Stimulated activated CD4-positive, alpha-beta T cell treated with anti-CD3 and anti-CD28 coated beads, Interleukin-15, amount 100 ng/mL, for 24 hours (primary cell): ENCODE measurements around the gene ATF7IP.
A peak's percentile ranks its signal among the peaks of the same experiment; 100 is the strongest.
"Not testable (repeated sequence)": the region's sequence is repeated elsewhere in the genome, so short reads cannot be mapped to it uniquely, and the experiment has no call there.

Experiments
- DNase-seq: peaks from one replicate; pipeline ENCODE4 v3.0.0-alpha.2; 2020

Gene ATF7IP

DNA sequence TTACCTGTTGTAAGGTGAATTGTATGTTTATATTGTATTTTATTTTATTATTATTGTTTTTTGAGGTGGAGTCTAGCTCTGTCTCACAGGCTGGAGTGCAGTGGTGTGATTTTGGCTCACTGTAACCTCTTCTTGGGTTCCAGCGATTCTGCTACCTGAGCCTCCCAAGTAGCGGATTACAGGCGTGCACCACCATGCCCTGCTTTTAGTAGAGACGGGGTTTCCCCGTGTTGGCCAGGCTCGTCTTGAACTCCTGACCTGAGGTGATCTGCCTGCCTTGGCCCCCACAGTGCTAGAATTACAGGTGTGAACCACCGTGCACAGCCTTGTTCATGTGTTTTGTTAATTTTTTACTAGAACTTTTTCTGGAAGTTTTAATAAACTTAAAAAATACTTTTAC is 3.8 kb downstream of the ATF7IP start:
- DNase-seq: no peak

DNA sequence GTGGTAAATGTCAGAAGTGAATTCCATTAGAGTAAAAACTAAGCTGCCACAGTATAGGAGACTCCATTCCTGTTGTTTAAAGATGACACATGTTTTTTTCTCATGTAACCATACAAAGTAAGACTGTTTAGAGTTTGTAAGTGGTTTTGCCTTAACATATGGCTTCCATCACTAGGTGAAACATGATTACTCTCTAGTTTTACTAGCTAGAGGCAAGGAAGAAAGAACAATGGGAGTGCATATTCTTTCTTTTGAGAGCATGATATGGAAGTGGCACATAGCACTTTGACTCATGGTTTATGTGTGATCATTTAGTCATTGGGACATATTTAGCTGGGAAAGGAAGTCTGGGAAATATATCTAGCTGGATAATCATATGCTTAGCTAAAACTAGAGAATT is 7.7 kb downstream of the ATF7IP start:
- DNase-seq: no peak

DNA sequence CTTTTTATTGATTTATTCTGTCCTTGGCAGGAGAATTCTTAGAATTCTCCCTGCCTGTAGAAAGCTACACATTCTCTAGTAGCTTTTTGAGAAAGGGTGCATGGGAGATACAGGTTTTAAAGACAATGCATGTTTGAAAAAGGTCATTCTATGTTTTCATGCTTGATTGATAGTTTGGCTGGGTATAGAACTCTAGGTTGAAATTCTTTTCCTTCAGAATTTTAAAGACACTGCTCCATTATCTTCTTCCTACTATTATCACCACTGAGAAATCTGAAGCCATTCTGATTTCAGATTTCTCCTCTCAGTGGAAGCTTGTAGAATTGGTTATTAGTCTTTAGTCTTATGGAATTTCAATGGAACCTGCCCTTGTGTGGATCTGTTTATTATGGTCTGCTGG is 14.0 kb downstream of the ATF7IP start:
- no peak for DNase-seq

DNA sequence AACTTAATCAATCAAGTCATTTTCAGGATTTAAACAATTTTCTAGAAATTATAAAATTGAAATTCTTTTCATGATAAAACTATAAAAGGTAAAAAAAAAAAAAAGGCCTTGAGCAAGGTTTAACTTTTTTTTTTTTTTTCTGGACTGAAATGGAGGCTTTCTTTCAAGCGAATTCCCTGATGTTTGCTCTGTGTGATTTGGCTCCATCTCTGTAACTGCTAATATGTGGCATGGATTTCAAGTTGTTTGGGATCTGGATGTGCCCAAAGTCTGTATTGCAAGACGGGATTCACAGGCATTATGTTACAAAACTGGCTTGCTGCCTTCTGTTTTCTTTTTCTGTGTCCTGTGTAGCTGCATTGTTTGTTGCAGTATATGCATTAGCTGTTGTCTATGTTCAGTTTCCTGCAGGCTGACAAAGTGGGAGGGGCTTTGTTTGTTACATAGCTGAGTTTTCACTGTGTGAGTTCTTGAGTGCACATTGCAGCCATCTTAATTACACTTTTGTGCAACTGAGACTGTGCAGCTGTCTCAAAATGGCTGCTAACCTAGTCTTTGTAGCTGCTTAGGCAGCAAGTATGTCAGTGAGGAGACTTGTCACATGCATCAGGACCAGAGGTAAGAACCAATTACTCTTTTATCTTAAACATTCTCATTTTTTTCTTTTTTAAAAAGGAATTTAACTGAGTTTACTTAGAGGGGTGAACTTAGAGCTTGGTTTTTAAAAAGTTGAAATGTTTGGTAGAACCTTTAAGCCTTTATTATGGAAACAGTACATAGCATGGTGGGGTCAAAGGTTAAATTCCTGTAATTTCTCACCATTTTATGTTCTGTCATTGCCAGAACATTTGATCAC is 19.5 kb downstream of the ATF7IP start:
- DNase-seq: peak; percentile 64

DNA sequence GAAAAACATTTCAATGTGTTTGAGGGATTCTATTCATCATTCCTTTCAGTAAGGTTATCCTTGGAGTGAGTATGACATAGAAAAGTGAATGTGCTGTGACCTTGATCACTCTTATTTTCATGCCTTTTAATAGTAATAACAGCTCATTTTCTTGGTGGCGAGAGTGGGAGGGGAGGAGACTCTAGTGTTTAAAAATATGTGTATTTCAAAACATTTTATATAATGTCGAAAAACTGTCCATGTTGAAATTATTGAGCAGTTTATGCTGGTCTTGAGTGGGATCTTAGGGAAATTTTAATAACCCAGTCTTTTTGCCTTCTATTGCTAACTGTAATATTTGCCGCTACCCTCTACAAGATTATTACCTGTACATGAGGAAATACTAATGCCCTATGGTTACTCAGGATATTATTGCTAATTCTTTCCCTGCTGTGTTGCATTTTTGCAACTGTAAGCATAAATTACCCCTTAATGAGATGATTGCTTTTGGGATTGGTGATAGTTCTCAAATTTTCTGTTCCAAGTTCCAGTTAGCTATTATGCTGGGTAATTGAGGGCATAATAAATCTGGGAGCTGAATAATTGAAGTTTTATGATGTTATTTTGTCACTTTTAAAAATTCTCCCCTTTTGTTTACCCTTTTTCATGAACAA is 21.9 kb downstream of the ATF7IP start:
- DNase-seq: no peak

DNA sequence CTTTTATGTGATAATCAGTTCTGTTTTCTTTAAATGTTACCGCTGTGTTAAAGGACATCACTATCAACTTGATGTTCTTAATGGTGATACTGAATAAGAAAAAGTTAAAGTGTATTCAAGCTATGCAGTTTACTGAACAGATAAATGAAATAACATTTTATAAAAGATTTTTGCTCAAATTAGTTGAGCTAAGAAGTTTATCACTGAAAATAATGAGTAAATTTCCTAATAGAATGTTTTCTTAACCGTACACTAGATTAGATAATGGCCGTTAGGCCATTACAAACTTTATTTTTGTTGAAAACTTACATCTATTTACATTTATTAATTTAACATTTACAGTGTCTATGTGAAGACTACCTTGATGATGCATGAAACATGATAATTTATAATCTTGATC is 25.0 kb downstream of the ATF7IP start:
- DNase-seq: no peak

DNA sequence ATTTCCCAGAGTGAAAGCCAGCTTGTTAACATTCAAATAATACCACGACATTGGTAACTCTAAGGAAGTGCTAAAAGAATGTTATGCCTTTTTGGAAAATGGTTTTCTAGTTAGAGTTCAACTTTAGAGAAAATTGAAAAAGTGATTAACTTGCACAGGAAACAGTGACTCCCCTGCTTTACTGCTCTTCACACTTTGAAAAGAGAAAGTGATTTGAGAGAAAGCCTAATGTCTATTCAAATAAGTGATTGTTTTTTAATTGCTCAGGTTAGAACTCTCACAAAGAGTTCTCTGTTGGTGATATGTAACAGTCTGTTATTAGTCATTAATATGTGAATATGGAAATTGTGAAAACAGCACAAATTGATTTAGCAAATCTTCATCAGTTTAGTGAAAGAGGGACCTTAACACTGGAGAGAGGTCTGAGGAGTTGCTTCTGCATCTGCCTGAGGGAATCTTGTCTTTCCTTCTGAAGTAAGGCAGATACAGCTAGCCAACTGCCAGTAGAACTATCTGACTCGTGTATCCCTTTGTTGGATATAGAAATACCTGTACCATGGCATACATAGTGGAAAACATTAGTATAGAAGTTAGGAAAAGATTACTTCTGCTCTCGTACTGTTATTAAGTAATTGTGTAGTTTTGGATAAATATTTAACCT is 25.5 kb downstream of the ATF7IP start:
- no peak for DNase-seq

DNA sequence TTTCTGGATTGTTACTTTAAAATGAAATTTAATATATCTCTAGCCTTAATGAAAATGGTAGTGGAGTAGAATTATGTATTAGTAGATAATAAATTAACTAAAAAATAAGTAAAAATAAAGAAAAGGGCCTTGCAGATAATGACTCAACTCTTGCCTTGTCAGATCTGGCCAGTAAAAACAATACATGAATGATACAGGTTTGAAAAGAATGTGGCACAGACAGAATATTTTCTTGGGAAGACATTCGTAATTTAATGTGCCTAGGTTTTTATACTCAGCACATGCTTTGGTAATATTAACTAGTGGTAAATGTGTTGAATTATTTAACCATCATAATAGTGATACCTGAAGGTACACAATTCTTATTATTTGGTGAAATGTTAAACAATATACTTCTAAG is 28.3 kb downstream of the ATF7IP start:
- DNase-seq: no peak

DNA sequence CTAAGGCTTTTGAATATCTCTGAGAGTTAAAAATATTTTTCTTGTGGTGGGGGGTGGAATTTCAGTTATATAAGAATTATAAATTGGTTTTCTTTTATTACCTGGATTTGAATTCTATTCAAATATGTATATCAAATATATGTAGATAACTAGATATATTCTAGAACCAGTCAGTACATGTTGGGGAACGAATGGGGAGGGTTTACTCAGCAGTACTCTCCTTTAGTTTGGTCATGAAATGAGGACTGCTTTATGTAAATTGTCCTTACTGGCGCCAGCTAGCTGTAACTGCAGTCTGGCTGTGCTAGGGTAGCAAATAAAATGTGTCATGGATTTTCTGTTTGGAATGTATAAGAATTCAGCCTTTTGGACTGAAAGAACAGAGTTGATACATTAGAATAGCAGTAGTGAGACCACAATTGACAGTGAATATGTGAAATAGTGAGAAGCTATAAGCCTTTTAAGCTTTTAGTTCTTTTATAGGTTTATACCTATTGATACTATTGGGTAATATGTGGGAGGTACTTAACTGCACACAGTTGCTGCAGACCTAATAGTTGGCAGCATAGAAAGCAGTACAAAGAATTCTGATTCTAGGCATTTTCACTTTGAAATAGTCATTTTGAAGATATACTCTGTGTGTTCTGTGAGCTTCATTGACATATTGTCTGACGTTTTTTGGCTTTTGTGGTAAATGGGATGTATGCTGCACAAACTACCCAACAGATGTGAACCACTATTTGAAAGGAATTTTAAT is 29.0 kb downstream of the ATF7IP start:
- peak; percentile 40 for DNase-seq

DNA sequence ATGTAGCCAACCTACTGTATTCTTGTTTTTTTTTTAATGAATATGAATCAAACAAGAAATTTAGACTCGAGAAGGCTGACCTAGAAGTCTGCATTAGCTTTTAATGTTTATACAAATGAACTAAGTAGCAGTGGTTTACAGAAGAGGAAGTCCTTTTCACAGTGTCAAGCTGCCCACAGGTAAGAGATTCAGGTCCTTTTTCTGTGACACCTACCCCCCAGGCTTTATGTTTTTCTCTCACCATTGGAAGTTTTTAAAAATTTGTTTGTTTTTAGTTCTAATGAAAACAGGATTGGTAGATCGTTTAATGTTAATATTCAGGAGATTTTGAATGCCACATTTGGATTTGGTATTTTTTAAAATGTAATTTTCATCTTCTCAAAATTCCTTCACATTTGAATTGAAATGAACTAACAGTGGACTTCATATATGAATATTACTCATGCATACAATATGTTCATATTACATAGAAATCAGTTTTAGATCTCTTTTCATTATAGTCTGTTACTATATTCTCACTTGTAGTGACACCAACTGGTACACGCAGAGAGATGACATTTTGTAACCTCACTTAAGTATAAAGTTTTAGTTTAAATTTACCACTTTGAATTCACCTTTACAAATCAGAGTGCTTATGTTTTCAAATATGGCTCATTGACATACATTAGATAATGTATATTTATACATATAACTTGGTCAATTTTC is 29.7 kb downstream of the ATF7IP start:
- no peak for DNase-seq

DNA sequence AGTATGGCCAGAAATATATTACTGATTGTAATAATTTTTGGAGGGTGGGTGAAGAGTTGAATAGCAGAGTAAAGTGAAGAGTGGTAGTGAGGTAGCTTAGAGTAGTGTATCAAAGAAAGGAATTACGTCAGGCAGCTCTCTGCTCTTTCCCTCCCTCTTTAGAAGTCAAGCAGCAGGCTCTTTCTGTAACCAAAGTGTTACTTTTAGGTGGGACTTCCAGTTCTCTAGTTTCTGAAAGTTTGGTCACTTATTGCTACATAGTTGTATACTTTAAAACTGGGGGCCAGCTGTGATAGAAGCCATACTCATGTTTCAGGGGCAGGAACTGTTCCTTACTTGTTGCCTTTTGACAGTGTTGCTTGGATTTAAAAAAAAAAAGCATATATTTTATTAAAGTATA is 30.6 kb downstream of the ATF7IP start:
- no peak for DNase-seq

DNA sequence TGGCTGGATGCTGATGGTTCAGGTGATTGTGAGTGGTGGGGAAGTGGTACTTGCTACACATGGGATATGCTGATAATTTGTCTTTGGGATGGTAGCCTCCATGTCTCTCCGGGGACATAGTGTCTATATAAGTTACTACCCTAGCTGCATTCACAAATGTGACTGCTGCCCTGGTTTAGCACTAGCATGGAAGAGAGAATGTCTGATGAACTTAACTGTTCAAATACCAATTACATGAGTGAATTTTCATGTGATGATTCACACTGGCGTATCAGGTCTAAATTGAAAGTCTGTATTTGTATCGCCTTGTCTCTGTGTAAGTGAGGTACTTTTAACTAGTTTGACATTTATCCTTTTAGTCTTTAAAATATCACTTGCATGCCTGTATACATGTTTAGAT is 34.4 kb downstream of the ATF7IP start:
- DNase-seq: no peak

DNA sequence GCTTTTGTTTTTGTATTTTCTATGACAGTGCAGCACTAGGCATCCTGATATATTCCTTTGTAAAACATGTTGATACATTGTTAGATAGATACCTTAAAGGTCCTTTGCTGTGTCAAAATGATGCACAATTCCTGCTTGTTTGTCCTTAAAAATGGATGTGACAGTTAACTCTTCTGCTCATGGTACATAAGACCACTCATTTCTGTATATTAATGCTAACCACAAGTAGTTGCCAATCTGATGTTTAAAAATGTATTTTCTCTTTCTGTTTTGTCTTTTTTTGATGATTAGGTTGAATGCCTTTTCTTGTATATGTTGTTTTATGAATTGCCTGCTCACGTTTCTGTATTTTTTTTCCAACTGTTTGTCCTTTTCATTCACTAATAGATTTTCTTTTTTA is 35.1 kb downstream of the ATF7IP start:
- no peak for DNase-seq

DNA sequence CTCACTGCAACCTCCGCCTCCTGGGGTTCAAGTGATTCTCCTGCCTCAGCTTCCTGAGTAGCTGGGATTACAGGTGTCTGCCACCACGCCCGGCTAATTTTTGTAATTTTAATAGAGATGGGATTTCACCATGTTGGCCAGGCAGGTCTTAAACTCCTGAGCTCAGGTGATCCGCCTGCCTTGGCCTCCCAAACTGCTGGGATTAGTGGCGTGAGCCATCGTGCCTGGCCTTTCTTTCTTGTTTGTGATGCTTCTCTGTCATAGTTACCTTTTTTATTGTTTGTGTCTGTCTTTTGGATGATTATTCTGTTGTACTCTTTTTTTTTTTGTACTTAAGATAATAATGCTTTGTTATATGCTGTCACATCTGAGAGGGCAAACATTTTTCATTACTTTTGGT is 35.8 kb downstream of the ATF7IP start:
- not testable (repeated sequence) for DNase-seq

DNA sequence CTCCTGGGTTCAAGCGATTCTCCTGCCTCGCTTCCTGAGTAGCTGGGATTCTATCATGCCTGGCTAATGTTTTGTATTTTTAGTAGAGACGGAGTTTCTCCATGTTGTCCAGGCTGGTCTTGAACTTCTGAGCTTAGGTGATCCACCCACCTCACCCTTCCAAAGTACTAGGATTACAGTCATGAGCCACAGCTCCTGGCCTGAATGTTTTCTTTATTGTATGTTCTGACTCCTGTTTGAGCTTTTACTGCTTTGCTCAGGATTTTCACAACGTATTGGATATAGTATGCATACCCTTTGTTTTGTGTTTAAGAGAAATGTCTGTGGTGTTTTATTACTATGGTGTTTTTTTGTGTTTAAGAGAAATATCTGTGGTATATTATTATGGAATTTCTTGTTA is 37.2 kb downstream of the ATF7IP start:
- DNase-seq: no peak

DNA sequence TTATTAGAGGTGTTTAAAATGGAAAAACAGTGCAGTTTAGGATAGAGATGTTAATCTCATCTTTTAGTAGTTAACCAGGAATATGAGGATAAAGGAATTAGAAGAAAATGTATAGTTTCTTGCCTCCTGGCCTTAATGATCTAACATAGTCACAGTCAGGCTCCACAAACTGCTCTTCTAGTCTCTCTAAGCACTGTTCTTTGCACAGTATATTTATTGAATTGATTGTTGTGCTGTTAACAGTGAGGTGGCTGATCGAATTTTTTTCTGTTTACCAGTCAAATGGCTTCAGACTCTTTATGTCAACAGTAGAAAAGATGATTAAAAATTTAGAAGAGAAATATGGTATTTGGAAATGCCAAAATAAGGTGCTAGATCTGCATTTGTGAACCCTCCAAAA is 37.8 kb downstream of the ATF7IP start:
- DNase-seq: no peak

DNA sequence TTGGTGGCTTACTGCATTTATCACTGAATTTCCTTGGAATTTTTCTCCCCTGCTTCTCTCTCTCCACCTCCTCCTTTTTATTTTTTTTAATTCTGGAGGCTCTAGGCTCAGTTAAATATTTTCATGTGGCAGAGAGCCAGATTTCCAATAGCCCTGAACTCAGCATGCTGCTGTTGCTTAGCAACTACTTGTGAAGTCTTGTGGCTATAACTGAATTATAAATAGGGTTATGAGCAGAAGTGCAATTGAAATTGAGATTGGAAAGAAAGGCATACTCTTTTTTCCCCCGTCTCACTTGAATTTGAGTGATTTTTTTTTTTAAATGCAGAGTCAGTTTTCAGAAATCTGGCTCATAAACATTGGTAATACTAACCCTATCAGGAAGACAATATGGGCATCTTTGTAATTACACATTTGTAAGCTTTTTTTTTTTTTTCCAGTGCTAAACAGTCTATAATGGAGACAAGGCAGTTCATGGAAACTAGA is 38.3 kb downstream of the ATF7IP start:
- DNase-seq: no peak

DNA sequence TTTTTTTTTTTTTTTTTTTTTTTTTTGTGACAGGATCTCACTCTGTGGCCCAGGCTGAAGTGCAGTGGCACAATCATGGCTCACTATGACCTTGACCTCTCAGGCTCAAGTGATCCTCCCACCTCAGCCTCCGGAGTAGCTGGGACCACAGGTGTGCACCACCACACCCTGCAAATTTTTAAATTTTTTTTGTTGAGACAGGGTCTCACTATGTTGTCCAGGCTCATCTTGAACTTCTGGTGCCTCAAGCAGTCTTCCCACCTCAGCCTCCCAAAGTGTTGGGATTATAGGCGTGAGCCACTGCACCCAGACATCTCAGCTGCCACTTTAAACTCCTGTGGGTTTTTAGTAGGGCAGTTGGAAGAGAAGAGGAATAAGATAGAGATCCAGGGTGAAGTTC is 39.9 kb downstream of the ATF7IP start:
- DNase-seq: not testable (repeated sequence)

DNA sequence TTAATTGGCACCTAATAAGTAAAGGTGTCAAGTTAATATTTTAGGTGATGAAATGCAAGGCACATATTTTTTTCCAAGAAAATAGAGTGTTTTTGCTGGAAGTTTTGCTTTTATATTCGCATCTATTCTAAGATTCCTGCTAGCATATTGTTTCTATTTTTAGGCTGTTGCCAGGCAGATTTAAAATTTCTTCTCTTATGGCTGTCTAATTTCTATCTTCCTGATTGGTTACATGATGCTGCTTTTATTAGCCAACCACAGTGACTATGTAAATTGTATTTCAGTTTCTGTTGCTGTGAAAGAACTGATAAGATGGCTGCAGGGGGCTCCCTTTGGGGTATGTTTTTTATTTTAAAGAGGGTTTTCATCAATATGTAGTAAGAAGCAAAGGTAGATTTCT is 42.7 kb downstream of the ATF7IP start:
- no peak for DNase-seq

DNA sequence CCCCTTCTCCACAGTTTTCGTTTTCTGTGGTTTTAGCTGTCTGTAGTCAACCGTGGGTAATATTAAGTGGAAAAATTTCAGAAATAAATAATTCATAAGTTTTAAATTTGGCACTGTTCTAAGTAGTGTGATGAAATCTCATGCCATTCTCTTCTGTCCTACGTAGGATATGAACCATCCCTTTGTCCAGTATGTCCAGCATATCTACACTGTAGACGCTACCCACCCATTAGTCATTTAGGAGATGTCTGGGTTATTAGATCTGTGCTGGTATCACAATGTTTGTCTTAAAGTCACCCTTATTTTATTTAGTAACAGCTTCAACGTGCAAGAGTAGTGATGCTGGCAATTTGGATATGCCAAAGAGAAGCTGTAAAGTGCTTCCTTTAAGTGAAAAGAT is 44.7 kb downstream of the ATF7IP start:
- no peak for DNase-seq

DNA sequence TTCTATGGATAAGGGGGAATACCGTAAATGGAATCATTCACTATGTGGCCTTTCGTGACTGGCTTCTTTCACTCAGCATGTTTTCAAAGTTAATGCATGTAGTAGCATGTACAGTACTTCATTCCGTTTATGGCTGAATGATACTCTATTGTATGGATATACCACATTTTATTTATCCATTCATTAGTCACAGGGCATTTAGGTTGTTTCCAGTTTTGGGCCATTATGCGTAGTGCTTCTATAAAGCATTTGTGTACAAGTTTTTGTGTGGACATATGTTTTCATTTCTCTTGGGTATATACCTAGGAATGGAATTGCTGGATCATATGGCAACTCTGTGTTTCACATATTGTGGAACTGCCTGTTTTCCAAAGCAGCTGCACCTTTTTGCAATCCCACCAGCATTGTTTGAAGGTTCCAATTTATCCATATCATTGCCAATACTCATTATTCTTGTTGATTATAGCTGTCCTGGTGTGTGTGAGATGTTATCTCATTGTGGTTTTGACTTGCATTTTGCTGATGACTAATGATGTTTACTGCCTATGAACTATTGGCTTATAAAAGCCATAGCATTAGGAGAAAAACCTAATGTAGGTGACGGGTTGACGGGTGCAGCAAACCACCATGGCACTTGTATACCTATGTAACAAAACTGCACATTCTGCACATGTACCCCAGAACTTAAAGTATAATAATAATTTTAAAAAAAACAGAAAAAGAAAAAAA is 45.5 kb downstream of the ATF7IP start:
- DNase-seq: no peak

DNA sequence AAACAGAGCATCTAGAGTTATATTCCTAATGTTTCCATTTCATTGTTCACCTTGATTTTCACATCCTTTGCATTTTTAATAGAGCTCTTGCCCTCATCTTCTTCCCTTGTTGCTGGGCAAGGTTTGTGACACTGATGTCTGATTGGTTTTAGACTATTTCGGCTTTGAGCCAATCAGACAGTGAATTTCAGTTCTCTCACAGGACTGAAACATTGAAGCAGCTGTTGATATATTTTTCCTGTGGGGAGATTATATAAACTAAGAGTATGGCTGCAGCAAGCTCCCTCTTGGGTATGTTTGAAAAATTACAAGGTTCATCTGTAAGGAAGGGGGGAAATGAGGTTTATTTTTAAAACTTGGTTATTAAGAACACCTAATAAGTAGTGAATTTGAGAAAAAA is 51.2 kb downstream of the ATF7IP start:
- DNase-seq: no peak
